ENCODE measurements around the gene ADGRF3. TPM values are rescaled to one million over a fixed set of nuclear protein-coding genes. Genes with fewer than 3 reads are reported as not detected.

The ADGRF3 gene
- polyA plus RNA-seq, 1 of the 3 experiments (the other 2 are of a cell fraction): 0.31 TPM

GRCh38 chr2:26292646-26293045 is 53.9 kb downstream of the ADGRF3 start:
- DNase-seq: no peak
- peaks cover 5% of the 10 kb centered on the region for H3F3A ChIP-seq (replicated peaks; ENCODE audit: insufficient read depth)
- no peaks in the 10 kb centered on the region for H3K9me3 ChIP-seq
- H3K4me2 ChIP-seq: no peak overlapping the region
- no peaks in the 10 kb centered on the region for H3K9me2 ChIP-seq
- H3K27me3 ChIP-seq (ENCODE audit: insufficient read depth): no peaks in the 10 kb centered on the region
- H3K27ac ChIP-seq (ENCODE audit: low read depth in 2 of 2, low read length in 1 of 2): no peak overlapping the region
- no peak overlapping the region for H3K4me3 ChIP-seq (ENCODE audit: low read depth in 2 of 2, low read length in 1 of 2)
- no peak overlapping the region for H2AFZ ChIP-seq (ENCODE audit: low read depth)
- TF ChIP-seq SIN3A (IDR thresholded peaks at IDR 0.05; ENCODE audit: borderline replicate concordance, low read depth, low read length) (no peak), RAD21 (IDR thresholded peaks at IDR 0.05; ENCODE audit: low read length) (no peak), ZBTB33 (IDR thresholded peaks at IDR 0.05; ENCODE audit: borderline replicate concordance, low read depth) (no peak), FOXM1 (IDR thresholded peaks at IDR 0.05; ENCODE audit: low read depth) (no peak), TAF1 (IDR thresholded peaks at IDR 0.05; ENCODE audit: borderline replicate concordance, low read depth, low read length) (no peak), EP300 (IDR thresholded peaks at IDR 0.05; ENCODE audit: borderline replicate concordance in 1 of 2, low read depth in 1 of 2, low read length in 1 of 2) (no peak), POLR2AphosphoS5 (IDR thresholded peaks at IDR 0.05; ENCODE audit: low read depth, low read length) (no peak), NFIC (IDR thresholded peaks at IDR 0.05; ENCODE audit: borderline replicate concordance) (no peak), USF1 (IDR thresholded peaks at IDR 0.05; ENCODE audit: borderline replicate concordance, low read depth) (no peak), GABPA (IDR thresholded peaks at IDR 0.05; ENCODE audit: low read depth) (no peak), CTCF (IDR thresholded peaks at IDR 0.05) (no peak), MXI1 (IDR thresholded peaks at IDR 0.05; ENCODE audit: low read depth, low read length) (no peak), GATA2 (CRISPR knock-in tag; IDR thresholded peaks at IDR 0.05) (no peak)
- TF ChIP-seq, protein P1, sequence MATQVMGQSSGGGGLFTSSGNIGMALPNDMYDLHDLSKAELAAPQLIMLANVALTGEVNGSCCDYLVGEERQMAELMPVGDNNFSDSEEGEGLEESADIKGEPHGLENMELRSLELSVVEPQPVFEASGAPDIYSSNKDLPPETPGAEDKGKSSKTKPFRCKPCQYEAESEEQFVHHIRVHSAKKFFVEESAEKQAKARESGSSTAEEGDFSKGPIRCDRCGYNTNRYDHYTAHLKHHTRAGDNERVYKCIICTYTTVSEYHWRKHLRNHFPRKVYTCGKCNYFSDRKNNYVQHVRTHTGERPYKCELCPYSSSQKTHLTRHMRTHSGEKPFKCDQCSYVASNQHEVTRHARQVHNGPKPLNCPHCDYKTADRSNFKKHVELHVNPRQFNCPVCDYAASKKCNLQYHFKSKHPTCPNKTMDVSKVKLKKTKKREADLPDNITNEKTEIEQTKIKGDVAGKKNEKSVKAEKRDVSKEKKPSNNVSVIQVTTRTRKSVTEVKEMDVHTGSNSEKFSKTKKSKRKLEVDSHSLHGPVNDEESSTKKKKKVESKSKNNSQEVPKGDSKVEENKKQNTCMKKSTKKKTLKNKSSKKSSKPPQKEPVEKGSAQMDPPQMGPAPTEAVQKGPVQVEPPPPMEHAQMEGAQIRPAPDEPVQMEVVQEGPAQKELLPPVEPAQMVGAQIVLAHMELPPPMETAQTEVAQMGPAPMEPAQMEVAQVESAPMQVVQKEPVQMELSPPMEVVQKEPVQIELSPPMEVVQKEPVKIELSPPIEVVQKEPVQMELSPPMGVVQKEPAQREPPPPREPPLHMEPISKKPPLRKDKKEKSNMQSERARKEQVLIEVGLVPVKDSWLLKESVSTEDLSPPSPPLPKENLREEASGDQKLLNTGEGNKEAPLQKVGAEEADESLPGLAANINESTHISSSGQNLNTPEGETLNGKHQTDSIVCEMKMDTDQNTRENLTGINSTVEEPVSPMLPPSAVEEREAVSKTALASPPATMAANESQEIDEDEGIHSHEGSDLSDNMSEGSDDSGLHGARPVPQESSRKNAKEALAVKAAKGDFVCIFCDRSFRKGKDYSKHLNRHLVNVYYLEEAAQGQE (IDR thresholded peaks at IDR 0.05; ENCODE audit: low read depth, low read length): no peak
- TF ChIP-seq, protein P2, sequence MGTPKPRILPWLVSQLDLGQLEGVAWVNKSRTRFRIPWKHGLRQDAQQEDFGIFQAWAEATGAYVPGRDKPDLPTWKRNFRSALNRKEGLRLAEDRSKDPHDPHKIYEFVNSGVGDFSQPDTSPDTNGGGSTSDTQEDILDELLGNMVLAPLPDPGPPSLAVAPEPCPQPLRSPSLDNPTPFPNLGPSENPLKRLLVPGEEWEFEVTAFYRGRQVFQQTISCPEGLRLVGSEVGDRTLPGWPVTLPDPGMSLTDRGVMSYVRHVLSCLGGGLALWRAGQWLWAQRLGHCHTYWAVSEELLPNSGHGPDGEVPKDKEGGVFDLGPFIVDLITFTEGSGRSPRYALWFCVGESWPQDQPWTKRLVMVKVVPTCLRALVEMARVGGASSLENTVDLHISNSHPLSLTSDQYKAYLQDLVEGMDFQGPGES (IDR thresholded peaks at IDR 0.05; ENCODE audit: low read depth, low read length): no peak
- peaks cover 6 to 7% of the 10 kb centered on the region in 2 experiments for H3K36me3 ChIP-seq (replicated peaks in 1 of 2; ENCODE audit: control insufficient read depth in 1 of 2, insufficient read depth in 2 of 2, low read length in 1 of 2)
- H3K79me2 ChIP-seq (ENCODE audit: insufficient read depth): no peaks in the 10 kb centered on the region
- ChIA-PET POLR2A (no interaction called here), CTCF (interaction anchor here (1.3 kb wide), 1 partner anchor 18 kb away, joined by 4 read pairs; no protein-coding TSS in a partner anchor)
- H4K20me1 ChIP-seq (ENCODE audit: insufficient read depth): no peaks in the 10 kb centered on the region
- H3K4me1 ChIP-seq (ENCODE audit: control insufficient read depth in 1 of 2, insufficient read depth in 2 of 2, low read depth in 1 of 2, low read length in 1 of 2): no peaks in the 10 kb centered on the region
- WGBS (ENCODE audit: low lambda C conversion rate): 88% methylated on average over 6 of the region's 6 CpGs
- H3K9ac ChIP-seq: no peak overlapping the region

Measured in SK-N-SH (cell line).